ENCODE data around the gene SNAPC4.

The SNAPC4 gene

DNA sequence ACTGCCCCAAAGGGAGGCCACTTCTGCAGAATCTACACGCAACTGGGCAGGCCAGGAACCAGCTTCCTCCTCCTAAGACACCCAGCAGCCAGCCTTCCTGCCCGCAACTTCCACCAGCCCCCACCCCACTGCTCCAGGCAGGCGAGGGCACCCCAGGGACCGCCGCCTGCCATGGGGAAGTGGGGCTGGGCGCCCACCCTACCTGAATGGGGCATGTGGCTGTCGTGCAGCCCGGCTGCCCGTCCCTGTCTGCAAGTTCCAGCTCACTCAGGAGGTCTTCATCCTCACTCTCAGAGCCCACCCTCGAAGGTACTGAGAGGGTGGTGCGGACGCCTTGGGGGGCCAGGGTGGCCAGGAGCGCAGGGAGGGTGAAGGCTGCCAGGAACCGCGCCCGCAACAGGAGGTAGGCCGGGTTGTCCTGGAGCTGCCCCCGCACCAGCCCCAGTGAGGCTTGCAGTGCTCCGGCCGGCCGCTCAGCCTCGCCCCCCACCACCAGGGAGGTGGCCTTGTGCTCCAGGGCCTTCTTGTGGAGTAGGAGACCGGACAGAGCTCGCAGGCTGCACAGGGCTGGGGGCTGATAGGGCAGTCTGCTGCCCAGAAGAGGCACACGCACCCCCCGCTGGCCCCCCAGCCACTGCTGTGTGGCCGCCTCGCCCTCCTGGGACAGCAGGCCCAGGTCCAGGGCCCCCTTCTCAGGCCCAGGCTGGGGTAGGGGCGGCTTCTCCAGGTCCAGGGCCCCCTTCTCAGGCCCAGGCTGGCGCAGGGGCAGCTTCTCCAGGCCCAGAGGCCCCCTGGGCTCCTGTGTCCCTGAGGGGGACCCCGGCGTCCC is 22.4 kb downstream of the SNAPC4 start:
- Histone ChIP-seq H3F3A (ENCODE audit: insufficient read depth) (no peaks in the 10 kb centered on the region), H3K27me3 (ENCODE audit: low read length) (no peaks in the 10 kb centered on the region), H3K9me3 (ENCODE audit: insufficient read depth, low read length) (no peaks in the 10 kb centered on the region), H3K27ac (ENCODE audit: low read depth, low read length) (no peak overlapping the region), H3K79me2 (ENCODE audit: insufficient read depth, low read length) (no peaks in the 10 kb centered on the region), H3K9me2 (replicated peaks; ENCODE audit: insufficient read depth, low read length) (no peaks in the 10 kb centered on the region), H3K4me3 (ENCODE audit: insufficient read depth, low read length, poor library complexity, severe bottlenecking) (no peak overlapping the region), H2AFZ (ENCODE audit: low read depth, low read length, severe bottlenecking) (no peak overlapping the region), H4K20me1 (ENCODE audit: low read depth, low read length) (no peaks in the 10 kb centered on the region), H3K36me3 (ENCODE audit: low read length) (no peaks in the 10 kb centered on the region), H3K4me2 (ENCODE audit: low read depth, low read length, poor library complexity, severe bottlenecking) (no peak overlapping the region), H3K9ac (ENCODE audit: low read length) (no peak overlapping the region)
- TF ChIP-seq EZH2phosphoT487 (conservative IDR thresholded peaks at IDR 0.05; ENCODE audit: low read length), result no peak
- TF ChIP-seq, protein P1, sequence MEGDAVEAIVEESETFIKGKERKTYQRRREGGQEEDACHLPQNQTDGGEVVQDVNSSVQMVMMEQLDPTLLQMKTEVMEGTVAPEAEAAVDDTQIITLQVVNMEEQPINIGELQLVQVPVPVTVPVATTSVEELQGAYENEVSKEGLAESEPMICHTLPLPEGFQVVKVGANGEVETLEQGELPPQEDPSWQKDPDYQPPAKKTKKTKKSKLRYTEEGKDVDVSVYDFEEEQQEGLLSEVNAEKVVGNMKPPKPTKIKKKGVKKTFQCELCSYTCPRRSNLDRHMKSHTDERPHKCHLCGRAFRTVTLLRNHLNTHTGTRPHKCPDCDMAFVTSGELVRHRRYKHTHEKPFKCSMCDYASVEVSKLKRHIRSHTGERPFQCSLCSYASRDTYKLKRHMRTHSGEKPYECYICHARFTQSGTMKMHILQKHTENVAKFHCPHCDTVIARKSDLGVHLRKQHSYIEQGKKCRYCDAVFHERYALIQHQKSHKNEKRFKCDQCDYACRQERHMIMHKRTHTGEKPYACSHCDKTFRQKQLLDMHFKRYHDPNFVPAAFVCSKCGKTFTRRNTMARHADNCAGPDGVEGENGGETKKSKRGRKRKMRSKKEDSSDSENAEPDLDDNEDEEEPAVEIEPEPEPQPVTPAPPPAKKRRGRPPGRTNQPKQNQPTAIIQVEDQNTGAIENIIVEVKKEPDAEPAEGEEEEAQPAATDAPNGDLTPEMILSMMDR (IDR thresholded peaks at IDR 0.05; ENCODE audit: insufficient read depth, low read length, poor library complexity, severe bottlenecking), result no peak

DNA sequence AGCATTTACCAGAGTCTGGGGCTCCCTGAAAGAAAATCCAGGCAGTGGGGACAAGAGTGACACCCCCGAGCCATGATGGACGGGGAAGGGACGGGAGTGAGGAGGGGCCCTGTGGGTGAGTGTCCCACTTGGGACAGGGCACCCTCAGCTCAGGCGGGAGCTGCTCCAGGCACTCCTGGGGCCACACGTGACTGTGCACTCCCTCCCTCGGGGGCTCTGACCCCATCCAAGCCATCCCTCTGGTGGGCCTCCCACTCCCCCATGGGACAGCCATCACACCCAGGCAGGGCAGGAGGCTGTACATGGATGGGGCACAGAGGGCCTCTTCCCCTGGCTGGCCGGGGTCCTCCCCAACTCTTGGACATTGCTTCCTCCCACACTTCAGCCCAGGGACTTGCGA is 23.5 kb downstream of the SNAPC4 start:
- Histone ChIP-seq H3K36me3 (ENCODE audit: low read length) (no peaks in the 10 kb centered on the region), H3K79me2 (ENCODE audit: insufficient read depth, low read length) (no peaks in the 10 kb centered on the region), H3K9ac (ENCODE audit: low read length) (no peak overlapping the region), H3K9me2 (replicated peaks; ENCODE audit: insufficient read depth, low read length) (no peaks in the 10 kb centered on the region), H3K4me3 (ENCODE audit: insufficient read depth, low read length, poor library complexity, severe bottlenecking) (no peak overlapping the region), H3K4me2 (ENCODE audit: low read depth, low read length, poor library complexity, severe bottlenecking) (no peak overlapping the region), H3K27ac (ENCODE audit: low read depth, low read length) (no peak overlapping the region), H3K27me3 (ENCODE audit: low read length) (no peaks in the 10 kb centered on the region), H3F3A (ENCODE audit: insufficient read depth) (no peaks in the 10 kb centered on the region), H2AFZ (ENCODE audit: low read depth, low read length, severe bottlenecking) (no peak overlapping the region), H4K20me1 (ENCODE audit: low read depth, low read length) (no peaks in the 10 kb centered on the region), H3K9me3 (ENCODE audit: insufficient read depth, low read length) (no peaks in the 10 kb centered on the region)
- TF ChIP-seq EZH2phosphoT487 (conservative IDR thresholded peaks at IDR 0.05; ENCODE audit: low read length), result no peak

DNA sequence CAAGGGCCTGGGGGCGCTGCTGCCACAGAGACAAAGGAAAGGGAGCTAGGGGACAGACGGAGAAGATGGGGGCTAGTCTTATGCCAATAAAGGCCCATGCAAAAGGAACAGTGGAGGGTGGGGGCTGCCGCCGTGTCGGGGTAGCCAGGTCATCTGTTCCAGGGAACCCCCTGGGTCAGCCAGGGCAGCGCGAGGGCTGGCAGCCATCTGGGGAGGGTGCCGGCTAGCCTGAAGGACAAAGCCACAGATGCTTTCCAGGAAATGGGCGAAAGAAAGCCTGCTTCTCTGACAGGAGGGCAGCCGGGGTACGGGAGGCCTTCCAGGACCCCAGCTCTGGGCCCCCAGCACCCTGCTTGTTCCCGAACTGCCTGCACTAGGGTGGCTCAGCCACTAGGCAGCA is 24.9 kb downstream of the SNAPC4 start:
- TF ChIP-seq, protein P1 (IDR thresholded peaks at IDR 0.05; ENCODE audit: insufficient read depth, low read length, poor library complexity, severe bottlenecking), result no peak
- TF ChIP-seq EZH2phosphoT487 (conservative IDR thresholded peaks at IDR 0.05; ENCODE audit: low read length), result no peak
- Histone ChIP-seq H3K27me3 (ENCODE audit: low read length) (no peaks in the 10 kb centered on the region), H3K9ac (ENCODE audit: low read length) (no peak overlapping the region), H4K20me1 (ENCODE audit: low read depth, low read length) (no peaks in the 10 kb centered on the region), H3K27ac (ENCODE audit: low read depth, low read length) (no peak overlapping the region), H3F3A (ENCODE audit: insufficient read depth) (no peaks in the 10 kb centered on the region), H3K9me3 (ENCODE audit: insufficient read depth, low read length) (no peaks in the 10 kb centered on the region), H3K4me3 (ENCODE audit: insufficient read depth, low read length, poor library complexity, severe bottlenecking) (no peak overlapping the region), H2AFZ (ENCODE audit: low read depth, low read length, severe bottlenecking) (no peak overlapping the region), H3K4me2 (ENCODE audit: low read depth, low read length, poor library complexity, severe bottlenecking) (no peak overlapping the region), H3K79me2 (ENCODE audit: insufficient read depth, low read length) (no peaks in the 10 kb centered on the region), H3K9me2 (replicated peaks; ENCODE audit: insufficient read depth, low read length) (no peaks in the 10 kb centered on the region), H3K36me3 (ENCODE audit: low read length) (no peaks in the 10 kb centered on the region)

DNA sequence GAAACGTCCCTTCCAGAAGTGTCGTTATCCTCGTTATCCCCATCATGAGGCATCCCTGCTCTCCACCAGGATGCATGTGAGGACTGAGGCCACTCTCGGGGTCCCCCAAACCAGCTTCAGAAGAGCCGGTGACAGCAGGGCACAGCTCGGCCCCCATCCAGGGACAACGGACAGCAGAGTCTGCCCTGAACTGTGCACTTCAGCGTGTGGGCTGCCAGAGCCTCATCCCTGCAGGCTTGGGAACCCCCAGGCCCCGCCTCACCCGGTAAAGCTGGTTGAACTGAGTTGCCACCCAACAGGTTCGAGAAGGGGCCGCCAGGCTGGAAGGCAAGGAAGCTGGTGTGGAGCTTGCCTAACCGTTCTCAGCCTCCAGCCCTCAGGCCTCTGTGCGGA is 25.8 kb downstream of the SNAPC4 start:
- no peak overlapping the region for H2AFZ ChIP-seq (ENCODE audit: low read depth, low read length, severe bottlenecking)
- H3K4me2 ChIP-seq (ENCODE audit: low read depth, low read length, poor library complexity, severe bottlenecking), result no peak overlapping the region
- no peaks in the 10 kb centered on the region for H4K20me1 ChIP-seq (ENCODE audit: low read depth, low read length)
- H3F3A ChIP-seq (ENCODE audit: insufficient read depth), result no peaks in the 10 kb centered on the region
- no peaks in the 10 kb centered on the region for H3K36me3 ChIP-seq (ENCODE audit: low read length)
- no peak overlapping the region for H3K4me3 ChIP-seq (ENCODE audit: insufficient read depth, low read length, poor library complexity, severe bottlenecking)
- no peaks in the 10 kb centered on the region for H3K27me3 ChIP-seq (ENCODE audit: low read length)
- H3K9me2 ChIP-seq (replicated peaks; ENCODE audit: insufficient read depth, low read length), result no peaks in the 10 kb centered on the region
- H3K9me3 ChIP-seq (ENCODE audit: insufficient read depth, low read length), result no peaks in the 10 kb centered on the region
- H3K79me2 ChIP-seq (ENCODE audit: insufficient read depth, low read length), result no peaks in the 10 kb centered on the region
- TF ChIP-seq, protein P1 (IDR thresholded peaks at IDR 0.05; ENCODE audit: insufficient read depth, low read length, poor library complexity, severe bottlenecking), result no peak
- TF ChIP-seq EZH2phosphoT487 (conservative IDR thresholded peaks at IDR 0.05; ENCODE audit: low read length), result no peak
- no peak overlapping the region for H3K27ac ChIP-seq (ENCODE audit: low read depth, low read length)
- no peak overlapping the region for H3K9ac ChIP-seq (ENCODE audit: low read length)
